Large intestine (tissue), 3 donors: ENCODE data around the gene CHST13. TPM values are rescaled to one million over a fixed set of nuclear protein-coding genes. Genes with fewer than 3 reads are reported as not detected.

Source experiments
- DNase-seq, 2 donors: peaks; one replicate each; pipeline versions ENCODE4 v3.0.0 to v3.0.0-alpha.2; 2013
- H3K27ac ChIP-seq: one replicate; pipeline ENCODE4 v1.5.1; 2013; ENCODE audit warnings: low read length
- H3K27me3 ChIP-seq: 2 replicates; pipeline ENCODE4 v1.6.1; 2013; ENCODE audit warnings: low read length; ENCODE audit not compliant: control insufficient read depth, insufficient read depth
- H3K36me3 ChIP-seq: 2 replicates; pipeline ENCODE4 v1.6.1; 2013; ENCODE audit warnings: low read length; ENCODE audit not compliant: control insufficient read depth, insufficient read depth
- H3K4me1 ChIP-seq: one replicate; pipeline ENCODE4 v1.6.1; 2013; ENCODE audit warnings: low read length; ENCODE audit not compliant: control insufficient read depth, insufficient read depth
- H3K4me3 ChIP-seq: one replicate; pipeline ENCODE4 v1.5.1; 2013; ENCODE audit warnings: low read length
- H3K9me3 ChIP-seq: one replicate; pipeline ENCODE4 v1.6.1; 2013; ENCODE audit warnings: mild to moderate bottlenecking, low read depth, low read length, moderate library complexity; ENCODE audit not compliant: control insufficient read depth
- WGBS: methylation state at CpG from one replicate; pipeline ENCODE4 v1.1.5; 2013; ENCODE audit warnings: low lambda C conversion rate; ENCODE audit not compliant: insufficient coverage; 5-methylcytosine and 5-hydroxymethylcytosine counted together
- polyA plus RNA-seq: library from polyadenylated mRNA; unstranded; fragments of 120-200 nt; gene quantifications from one replicate; pipeline ENCODE4 v1.2.1, GENCODE V29; 2013

The CHST13 gene
- polyA plus RNA-seq, 1 donor = 57.2 TPM

DNA sequence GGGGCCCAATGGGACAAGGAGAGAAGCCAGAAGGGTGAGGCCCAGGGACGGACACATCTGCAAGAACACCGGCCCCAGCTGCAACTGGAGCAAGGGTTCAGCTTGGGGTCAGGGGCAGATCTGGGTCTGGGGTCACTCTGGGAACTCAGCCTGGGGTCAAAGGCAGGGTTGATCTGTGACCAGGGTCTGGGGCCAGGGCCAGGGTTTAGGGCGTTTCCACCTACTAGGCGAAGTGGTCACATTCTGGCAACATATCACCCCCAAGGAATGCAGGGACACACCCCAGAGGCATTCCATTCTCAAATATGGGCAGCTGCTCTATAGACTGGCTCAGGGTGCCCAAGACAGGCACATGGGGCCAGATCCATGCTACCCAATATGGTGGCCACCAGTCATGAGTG is 15.4 kb upstream of the CHST13 start:
- Histone ChIP-seq H3K9me3 (no peaks in the 10 kb centered on the region), H3K27ac (no peak overlapping the region), H3K4me3 (no peak overlapping the region), H3K36me3 (no peaks in the 10 kb centered on the region), H3K4me1 (no peaks in the 10 kb centered on the region), H3K27me3 (no peaks in the 10 kb centered on the region)
- no peak for DNase-seq
- WGBS = no CpG with 5 or more reads among the region's 4 CpGs

DNA sequence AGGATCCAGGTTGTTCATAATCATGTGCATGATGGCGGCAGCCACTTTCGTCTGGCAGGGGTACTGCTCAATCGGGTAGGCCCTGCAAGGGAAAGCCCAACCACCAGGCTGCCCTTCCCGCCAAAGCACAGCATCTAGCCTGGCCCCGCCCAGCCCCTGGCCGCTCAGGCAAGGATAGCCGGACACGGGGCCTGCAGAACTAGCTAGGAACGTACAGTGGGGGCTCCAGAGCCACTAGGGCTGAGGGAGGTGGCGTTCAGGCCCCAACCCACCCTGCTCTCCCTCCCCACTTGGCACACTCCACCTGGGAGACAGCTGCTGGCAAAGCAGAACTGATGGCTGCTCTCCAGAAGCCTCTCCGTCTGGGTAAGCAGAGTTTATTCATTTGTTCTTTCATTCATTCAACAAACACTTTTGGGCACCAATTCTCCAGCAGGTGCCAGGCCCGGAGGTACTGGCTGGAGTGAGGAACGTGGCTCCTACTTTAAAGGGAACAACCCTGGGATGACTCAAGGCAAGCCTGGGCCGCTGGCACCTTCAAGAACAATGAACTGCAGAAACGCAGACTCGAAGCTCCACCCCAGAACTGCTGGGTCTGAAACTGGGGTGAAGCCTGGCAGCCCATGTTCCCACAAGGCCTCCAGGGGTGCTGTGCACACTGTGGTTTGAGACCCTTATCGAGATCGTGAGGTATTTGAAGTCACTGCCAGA is 14.2 kb upstream of the CHST13 start:
- Histone ChIP-seq H3K4me1 (no peaks in the 10 kb centered on the region), H3K9me3 (no peaks in the 10 kb centered on the region), H3K27me3 (no peaks in the 10 kb centered on the region), H3K36me3 (no peaks in the 10 kb centered on the region), H3K27ac (no peak overlapping the region), H3K4me3 (no peak overlapping the region)
- WGBS = no CpG with 5 or more reads among the region's 18 CpGs
- DNase-seq = no peak

DNA sequence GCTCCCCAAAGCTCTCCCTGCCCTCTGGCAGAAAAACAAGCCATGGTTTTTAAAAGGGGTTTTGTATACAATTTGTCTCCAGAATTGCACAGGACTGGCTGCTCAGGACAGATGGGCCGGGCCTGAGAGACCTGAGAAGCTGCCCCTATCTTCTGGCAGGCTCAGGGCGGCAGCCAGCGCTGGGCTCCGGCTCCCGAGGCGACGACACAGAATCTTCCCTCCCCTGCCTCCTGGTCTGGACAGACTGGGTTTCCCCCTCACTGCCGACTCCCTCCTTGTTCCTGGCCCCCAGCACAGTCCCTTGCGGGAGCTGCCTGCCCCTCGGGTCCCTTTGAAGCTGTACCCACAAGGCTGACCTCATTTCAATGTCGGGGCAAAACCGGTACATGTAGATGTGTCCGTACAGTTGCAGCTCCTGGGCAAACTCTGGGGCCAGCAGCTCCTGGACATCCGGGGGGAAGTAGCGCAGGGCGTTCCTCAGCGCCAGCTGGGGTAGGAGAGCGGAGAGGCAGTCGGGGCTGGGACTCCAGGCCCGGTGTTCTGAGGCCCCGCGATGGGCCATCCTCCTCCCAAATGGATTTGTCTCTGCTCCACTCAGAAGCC is 13.5 kb upstream of the CHST13 start:
- no peaks in the 10 kb centered on the region for H3K4me1 ChIP-seq
- WGBS = no CpG with 5 or more reads among the region's 22 CpGs
- H3K27ac ChIP-seq = no peak overlapping the region
- no peaks in the 10 kb centered on the region for H3K27me3 ChIP-seq
- no peaks in the 10 kb centered on the region for H3K9me3 ChIP-seq
- H3K36me3 ChIP-seq = no peaks in the 10 kb centered on the region
- no peak overlapping the region for H3K4me3 ChIP-seq
- no peak for DNase-seq

GRCh38 chr3:126511291-126511690 is 12.7 kb upstream of the CHST13 start:
- no peak for DNase-seq
- no peaks in the 10 kb centered on the region for H3K9me3 ChIP-seq
- WGBS = no CpG with 5 or more reads among the region's 7 CpGs
- H3K27me3 ChIP-seq = no peaks in the 10 kb centered on the region
- no peak overlapping the region for H3K27ac ChIP-seq
- H3K36me3 ChIP-seq = no peaks in the 10 kb centered on the region
- no peaks in the 10 kb centered on the region for H3K4me1 ChIP-seq
- H3K4me3 ChIP-seq = no peak overlapping the region

DNA sequence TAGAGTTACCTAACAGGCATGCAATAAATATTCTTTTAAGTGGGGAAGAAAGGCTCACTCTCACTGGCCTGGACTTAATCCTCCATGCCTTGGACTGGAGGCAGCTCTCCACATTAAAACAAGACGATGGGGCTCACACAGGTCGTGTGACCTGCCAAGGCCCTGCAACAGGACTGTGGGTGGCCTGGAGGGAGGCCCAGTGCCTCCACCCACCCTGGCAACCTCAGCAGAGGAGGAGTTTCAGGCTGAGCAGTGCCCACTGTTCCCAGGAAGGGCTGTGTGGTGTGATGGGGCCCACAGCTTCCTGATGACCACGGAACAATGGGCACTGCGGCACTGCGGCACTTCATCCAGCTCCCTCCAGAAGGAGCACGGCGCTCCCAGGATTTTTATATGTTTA is 11.9 kb upstream of the CHST13 start:
- Histone ChIP-seq H3K36me3 (no peaks in the 10 kb centered on the region), H3K4me1 (no peaks in the 10 kb centered on the region), H3K9me3 (no peaks in the 10 kb centered on the region), H3K27me3 (no peaks in the 10 kb centered on the region), H3K4me3 (no peak overlapping the region), H3K27ac (no peak overlapping the region)
- DNase-seq = no peak
- no CpG with 5 or more reads among the region's 7 CpGs for WGBS

DNA sequence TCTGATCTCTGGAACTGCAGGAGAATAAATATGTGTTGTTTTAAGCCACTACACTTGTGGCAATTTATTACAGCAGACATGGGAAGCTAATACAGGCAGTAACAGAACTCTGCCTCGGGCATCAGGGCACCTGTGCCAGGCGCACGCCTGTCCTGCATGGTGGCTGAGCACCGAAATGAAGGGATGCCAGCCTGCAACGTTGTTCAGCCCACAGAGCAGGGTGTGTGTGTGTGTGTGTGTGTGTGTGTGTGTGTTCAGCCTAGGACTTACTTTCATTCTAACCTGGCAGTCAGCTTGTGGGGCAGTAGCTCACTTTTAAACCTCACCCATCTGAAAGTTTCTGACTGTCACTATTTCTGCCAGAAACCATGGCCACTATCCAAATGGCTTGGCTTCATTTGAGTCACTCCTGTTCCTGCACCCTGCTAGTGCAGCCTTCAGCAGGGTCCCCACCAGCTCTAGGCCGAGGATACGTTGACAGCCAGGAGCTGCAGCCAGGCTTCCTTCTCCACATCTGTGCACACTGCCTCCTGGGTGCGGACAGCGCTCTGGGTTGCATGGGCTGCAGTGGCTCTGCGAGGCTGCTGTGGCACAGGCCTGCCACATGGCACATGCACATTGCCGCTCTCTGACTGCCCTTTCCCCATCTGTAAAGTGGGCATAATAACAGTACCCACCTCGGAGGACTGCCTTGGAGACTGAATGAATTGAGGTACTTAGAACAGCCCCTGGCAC is 10.9 kb upstream of the CHST13 start:
- Histone ChIP-seq H3K4me1 (no peaks in the 10 kb centered on the region), H3K27ac (no peak overlapping the region), H3K27me3 (no peaks in the 10 kb centered on the region), H3K9me3 (no peaks in the 10 kb centered on the region), H3K36me3 (no peaks in the 10 kb centered on the region), H3K4me3 (no peak overlapping the region)
- no CpG with 5 or more reads among the region's 12 CpGs for WGBS
- no peak for DNase-seq

GRCh38 chr3:126514161-126514560 is 9.8 kb upstream of the CHST13 start:
- DNase-seq = no peak
- 80% methylated on average over 2 of the region's 11 CpGs for WGBS
- no peaks in the 10 kb centered on the region for H3K36me3 ChIP-seq
- H3K9me3 ChIP-seq = no peaks in the 10 kb centered on the region
- no peaks in the 10 kb centered on the region for H3K4me1 ChIP-seq
- H3K27ac ChIP-seq = no peak overlapping the region
- H3K27me3 ChIP-seq = no peaks in the 10 kb centered on the region
- no peak overlapping the region for H3K4me3 ChIP-seq

GRCh38 chr3:126515066-126515706 is 8.8 kb upstream of the CHST13 start:
- Histone ChIP-seq H3K4me3 (no peak overlapping the region), H3K27ac (no peak overlapping the region), H3K9me3 (no peaks in the 10 kb centered on the region), H3K4me1 (no peaks in the 10 kb centered on the region), H3K27me3 (no peaks in the 10 kb centered on the region), H3K36me3 (no peaks in the 10 kb centered on the region)
- DNase-seq = no peak
- no CpG with 5 or more reads among the region's 8 CpGs for WGBS

DNA sequence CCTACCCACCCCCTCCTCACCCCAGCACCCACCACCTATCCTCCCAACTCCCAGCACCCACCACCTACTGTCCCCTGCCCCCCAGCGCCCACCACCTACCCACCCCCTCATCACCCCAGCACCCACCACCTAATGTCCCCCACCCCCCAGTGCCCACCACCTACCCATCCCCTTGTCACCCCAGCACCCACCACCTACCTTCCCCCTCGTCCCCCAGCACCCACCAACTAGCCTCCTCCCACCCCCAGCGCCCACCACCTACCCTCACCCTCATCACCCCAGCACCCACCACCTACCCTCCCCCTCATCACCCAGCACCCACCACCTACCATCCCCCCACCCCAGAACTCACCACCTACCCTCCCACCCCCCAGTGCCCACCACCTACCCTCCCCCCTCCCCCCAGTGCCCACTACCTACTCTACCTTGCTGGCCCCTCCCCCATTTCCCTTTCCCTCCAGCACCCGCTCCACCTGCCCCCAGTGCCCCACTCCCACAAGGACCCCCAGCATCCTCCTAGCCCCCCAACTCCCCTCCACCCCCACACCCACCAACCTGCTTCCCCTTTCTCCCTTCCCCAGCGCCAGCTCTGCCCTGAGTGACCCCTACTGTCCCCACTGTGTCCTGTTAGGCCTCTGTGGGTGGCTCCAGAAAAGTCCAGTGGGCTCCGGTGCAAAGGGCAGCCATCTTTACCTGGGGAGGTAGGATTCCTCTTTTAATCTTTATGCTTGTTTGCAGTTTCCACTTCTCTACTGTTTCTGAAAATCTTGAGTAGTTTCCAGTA is 7.6 kb upstream of the CHST13 start:
- H3K4me3 ChIP-seq = no peak overlapping the region
- no peak for DNase-seq
- no peaks in the 10 kb centered on the region for H3K4me1 ChIP-seq
- no peaks in the 10 kb centered on the region for H3K36me3 ChIP-seq
- H3K9me3 ChIP-seq = no peaks in the 10 kb centered on the region
- no peak overlapping the region for H3K27ac ChIP-seq
- no CpG with 5 or more reads among the region's 6 CpGs for WGBS
- H3K27me3 ChIP-seq = no peaks in the 10 kb centered on the region

DNA sequence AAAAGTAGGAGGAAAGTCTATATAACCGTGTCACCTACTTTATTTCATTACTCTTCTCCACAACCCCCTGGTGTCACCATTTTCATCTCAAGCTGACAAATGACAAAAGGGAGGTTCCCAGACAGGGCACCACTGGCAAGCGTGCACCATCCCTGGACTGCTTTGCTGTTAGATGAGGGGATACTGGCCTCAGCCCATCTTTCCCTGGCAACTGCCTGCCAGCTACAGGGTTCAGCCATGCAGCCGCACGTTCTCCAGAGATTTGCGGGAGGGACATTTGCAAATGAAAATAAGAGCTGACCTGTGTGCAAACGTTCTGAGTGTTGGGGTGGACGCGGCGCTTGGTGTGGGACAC is 7.0 kb upstream of the CHST13 start:
- H3K27me3 ChIP-seq = no peaks in the 10 kb centered on the region
- no peaks in the 10 kb centered on the region for H3K9me3 ChIP-seq
- no peak for DNase-seq
- H3K4me3 ChIP-seq = no peak overlapping the region
- H3K36me3 ChIP-seq = no peaks in the 10 kb centered on the region
- no peak overlapping the region for H3K27ac ChIP-seq
- H3K4me1 ChIP-seq = no peaks in the 10 kb centered on the region
- no CpG with 5 or more reads among the region's 9 CpGs for WGBS
